Lower leg skin (tissue), 4 donors: ENCODE results near the gene SBF1. TPM values are rescaled to one million over a fixed set of nuclear protein-coding genes. Genes with fewer than 3 reads are reported as not detected.

Experiments used
- DNase-seq, 2 donors: peaks; one replicate each; pipeline ENCODE4 v3.0.0-alpha.2; 2019; ENCODE audit warnings: low spot score in 2 of 2
- H3K4me3 ChIP-seq: fragments of 200-600 bp; sonication (generic); 2 replicates; pipeline ENCODE4 v1.5.1; 2017; ENCODE audit warnings: mild to moderate bottlenecking, low read depth; ENCODE audit not compliant: poor library complexity, severe bottlenecking
- CTCF ChIP-seq, 3 donors: fragments of 450-650 bp; IDR thresholded peaks; one replicate each; pipeline ENCODE4 v1.5.1; 2016; ENCODE audit warnings: antibody characterized with exemption in 3 of 3, mild to moderate bottlenecking in 3 of 3, moderate library complexity in 2 of 3
- POLR2A ChIP-seq, 2 donors: fragments of 450-650 bp; IDR thresholded peaks; one replicate each; pipeline ENCODE4 v1.6.1; 2016 to 2017; ENCODE audit warnings: antibody characterized with exemption in 2 of 2, mild to moderate bottlenecking in 1 of 2, moderate library complexity in 1 of 2
- WGBS, 2 donors: methylation state at CpG; one replicate each; pipeline ENCODE4 v1.1.5; 2018; 5-methylcytosine and 5-hydroxymethylcytosine counted together
- intact Hi-C: fragments of 100-400 bp; cut with DNase I; formaldehyde crosslinking; loops from one replicate; pipeline ENCODE4 v1.15.0; 2023; ENCODE audit warnings: low total_unique reads
- total RNA-seq, 4 donors: library from RNA; depleted of rRNA; stranded (reverse); fragments of >200 nt; gene quantifications; one replicate each; pipeline ENCODE4 v1.1.0, GENCODE V29; 2016

SBF1 gene
- total RNA-seq, 4 donors from 2014 or later = 70.8 to 123 (median 87.2) TPM

DNA sequence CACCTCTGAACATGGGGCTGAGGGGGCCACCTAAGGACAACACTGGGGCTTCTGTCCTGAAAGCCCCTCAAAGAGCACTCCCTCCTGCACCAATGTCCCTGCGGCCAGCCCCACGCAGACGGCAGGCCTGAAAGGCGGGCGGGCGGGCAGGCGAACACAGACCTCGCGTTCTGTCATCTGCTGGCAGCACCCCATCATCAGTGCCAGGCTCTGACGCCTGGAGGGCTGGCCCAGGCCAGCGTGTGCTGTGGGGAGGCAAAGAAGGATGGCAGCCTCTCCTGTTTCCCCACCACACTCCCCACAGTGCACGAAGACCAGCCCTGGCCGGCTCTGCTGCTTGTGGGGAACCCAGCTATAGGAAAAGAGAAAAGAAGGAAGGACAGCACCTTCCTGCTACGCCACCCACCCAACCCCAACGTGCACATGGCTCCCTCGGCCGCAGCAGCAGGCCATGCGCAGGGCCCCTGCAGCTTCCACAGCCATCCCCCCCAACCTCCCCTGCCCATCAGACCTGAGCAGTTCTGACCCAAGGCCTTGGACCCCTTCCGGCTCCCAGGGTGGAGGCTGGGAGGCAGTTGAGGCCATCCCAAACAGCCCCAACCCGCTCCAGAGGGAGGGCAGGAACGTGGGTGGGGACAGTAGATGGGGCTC lies 3.5 kb downstream of the SBF1 start:
- no peak overlapping the region for H3K4me3 ChIP-seq
- no peak for DNase-seq
- 37 to 53% methylated on average over 18 to 20 of the region's 21 CpGs for WGBS, 2 donors
- intact Hi-C loops = no loop called here
- TF ChIP-seq CTCF (IDR thresholded peaks at IDR 0.05) (no peak), POLR2A (IDR thresholded peaks at IDR 0.05) (no peak)

DNA sequence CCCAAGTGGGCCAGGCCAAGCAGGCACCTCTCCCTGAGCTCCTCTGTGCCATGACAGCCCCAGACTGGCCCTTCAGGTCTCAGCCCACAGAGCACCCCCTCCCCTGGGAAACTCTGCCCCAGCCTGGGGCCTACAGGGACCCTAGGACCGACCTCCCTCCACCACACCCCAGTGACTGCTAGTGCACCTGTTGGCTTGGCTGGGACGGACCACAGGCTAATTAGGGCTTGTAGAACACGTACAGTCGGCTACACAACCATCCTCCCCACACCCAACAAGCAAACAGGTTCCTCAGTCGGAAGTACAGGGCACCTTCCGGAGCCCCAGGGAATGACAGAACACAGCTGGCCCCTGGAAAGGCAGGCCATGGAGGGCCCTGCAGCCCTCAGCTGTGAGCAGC lies 4.3 kb downstream of the SBF1 start:
- H3K4me3 ChIP-seq = no peak overlapping the region
- TF ChIP-seq CTCF (IDR thresholded peaks at IDR 0.05) (no peak), POLR2A (IDR thresholded peaks at IDR 0.05) (no peak)
- no peak for DNase-seq
- WGBS, 2 donors = 58 to 64% methylated on average over 6 of the region's 6 CpGs
- intact Hi-C loops = no loop called here

DNA sequence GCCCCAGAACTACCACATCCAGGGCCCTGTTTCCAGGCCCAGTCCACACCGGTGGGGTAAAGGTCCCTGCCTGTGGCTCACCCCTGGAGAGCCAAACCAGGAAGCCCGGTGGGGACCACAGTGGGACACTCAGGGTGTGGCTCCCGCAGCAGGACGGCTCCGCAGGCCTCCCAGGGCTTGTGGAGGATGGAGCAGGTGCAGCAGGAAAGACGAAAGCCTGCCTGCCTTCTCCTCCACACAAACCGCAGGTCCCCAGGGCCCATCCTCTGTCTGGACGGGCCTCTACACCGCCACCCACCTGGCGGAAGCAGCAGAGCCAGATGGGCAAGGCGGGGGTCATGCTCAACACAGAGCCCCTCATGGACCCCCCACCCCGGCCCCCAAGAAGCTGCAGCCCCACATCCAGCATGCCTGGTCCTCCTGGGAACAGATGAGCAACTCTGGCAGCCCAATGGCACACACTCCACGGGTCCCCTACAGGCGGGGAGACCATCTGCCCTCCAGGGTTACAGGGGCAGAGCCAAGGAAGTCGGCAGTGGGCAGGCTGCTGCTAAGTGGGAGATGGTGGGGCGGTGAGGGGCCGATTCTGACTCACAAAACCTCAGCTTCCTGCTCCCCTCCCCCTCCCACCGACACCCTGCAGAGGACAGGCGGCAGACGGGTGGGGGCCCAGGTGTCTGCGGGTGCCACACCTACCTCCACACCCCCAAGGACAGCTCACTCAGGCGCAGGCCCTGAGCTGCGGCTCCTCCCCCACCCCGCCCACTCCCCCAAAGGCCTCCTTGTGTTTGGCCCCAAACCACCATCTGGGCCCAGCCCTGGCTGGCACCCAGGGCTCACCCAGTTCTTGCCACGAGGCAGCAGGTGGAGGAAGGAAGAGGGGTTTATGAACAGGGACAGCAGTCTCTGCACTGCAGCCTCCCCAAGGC lies 5.2 kb downstream of the SBF1 start:
- no peak for TF ChIP-seq CTCF (IDR thresholded peaks at IDR 0.05)
- 18 to 31% methylated on average over 13 to 24 of the region's 25 CpGs for WGBS, 2 donors
- peak; percentile 57 to 94 for DNase-seq
- H3K4me3 ChIP-seq = no peak overlapping the region
- intact Hi-C loops = no loop called here

DNA sequence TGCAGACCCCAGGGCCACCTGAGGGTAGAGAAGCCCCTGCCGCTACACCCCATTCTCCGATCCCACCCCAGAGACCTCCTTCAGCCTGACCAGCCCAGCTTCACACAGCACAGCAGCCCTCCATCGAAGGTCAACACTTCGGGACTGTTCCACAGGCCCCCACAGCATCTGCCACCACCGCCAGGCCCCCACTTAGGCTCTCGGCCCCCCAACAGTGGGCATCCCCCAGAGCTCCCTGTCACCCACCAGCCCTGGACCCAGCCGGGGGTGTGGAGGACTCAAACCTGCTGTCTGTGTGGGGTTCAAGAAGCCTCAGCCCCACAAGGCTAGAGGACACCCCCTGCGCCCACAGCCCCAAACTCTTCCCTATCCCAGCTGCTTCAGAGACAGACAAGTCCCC lies 6.2 kb downstream of the SBF1 start:
- no peak for TF ChIP-seq POLR2A (IDR thresholded peaks at IDR 0.05)
- no peak for TF ChIP-seq CTCF (IDR thresholded peaks at IDR 0.05)
- 84 to 90% methylated on average over 8 of the region's 8 CpGs for WGBS, 2 donors
- intact Hi-C loops = no loop called here
- H3K4me3 ChIP-seq = no peak overlapping the region
- DNase-seq = no peak

DNA sequence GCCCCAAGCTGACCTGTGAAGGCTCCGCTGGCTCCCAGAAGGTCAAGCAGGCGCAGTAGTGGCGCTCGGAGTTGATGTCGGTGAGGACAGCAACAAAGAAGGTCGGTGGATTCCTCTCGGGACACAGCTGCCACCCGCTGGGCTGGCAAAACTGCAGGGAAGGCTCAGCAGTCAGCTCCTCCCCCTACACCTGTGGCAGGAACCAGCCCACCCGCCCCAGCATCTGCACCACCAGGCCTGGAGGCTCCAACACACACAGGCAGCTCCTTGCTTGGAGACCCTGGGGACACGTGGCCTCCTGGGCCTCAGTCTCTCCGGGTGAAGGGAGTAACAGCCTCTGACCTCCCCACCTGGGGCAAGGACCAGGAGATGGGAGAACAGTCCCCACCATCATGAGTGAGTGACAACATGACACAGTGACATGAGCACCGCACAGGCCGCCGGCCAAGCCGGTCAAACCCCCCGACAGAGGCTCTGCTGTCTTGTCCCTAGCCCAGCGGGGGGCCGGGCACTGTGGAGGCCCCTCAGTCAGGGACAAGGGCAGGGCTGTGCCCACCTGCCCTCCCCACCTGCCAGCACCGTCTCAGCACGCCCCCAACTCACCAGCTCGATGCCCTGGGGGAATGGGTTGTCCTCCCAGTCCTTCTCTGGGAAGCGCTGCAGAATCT lies 6.9 kb downstream of the SBF1 start:
- no peak for DNase-seq
- 91 to 92% methylated on average over 12 to 21 of the region's 22 CpGs for WGBS, 2 donors

More for the DNA sequence above, 6.9 kb downstream of the SBF1 start:
- TF ChIP-seq POLR2A (IDR thresholded peaks at IDR 0.05) (no peak), CTCF (IDR thresholded peaks at IDR 0.05) (no peak)
- no peak overlapping the region for H3K4me3 ChIP-seq
- intact Hi-C loops = no loop called here
